ENCODE data around the gene NCOA1.

Gene NCOA1

DNA sequence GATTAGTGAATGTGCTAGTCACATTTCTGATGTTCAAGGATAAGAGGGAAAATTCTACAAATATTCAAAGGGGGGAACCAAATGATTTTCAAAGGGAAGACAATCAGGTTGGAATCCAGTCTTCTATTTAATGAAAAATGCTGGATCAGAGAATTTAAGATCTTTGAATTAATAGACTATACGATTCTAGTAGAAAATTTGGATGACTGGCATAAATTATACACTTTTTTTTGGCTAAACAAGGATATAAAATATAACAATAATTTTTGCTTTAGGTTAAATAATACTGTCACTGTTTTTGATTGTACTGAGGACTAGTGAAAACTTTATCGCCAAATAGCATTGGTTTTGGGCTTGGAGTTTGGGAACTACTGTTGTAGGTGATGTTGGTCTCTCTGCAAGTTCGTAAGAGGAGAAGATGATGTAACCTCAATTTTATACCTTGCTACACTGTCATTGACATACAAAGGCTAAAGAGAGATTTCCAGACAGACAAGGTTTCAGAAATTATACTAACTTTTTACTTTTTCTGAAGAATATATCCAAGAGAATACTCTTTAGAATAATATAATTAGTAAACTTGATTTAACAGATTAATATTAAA, 51.3 kb downstream of the NCOA1 start:
- Histone ChIP-seq H3K36me3 (ENCODE audit: control insufficient read depth in 2 of 2, insufficient read depth in 1 of 2, low read length in 2 of 2) (no peaks in the 10 kb centered on the region), H3K4me1 (ENCODE audit: control insufficient read depth, insufficient read depth, low read length) (peaks cover 7% of the 10 kb centered on the region), H3K4me3 (ENCODE audit: low read depth, low read length) (no peak overlapping the region), H3K9me3 (ENCODE audit: control insufficient read depth, insufficient read depth, low read depth, low read length) (no peaks in the 10 kb centered on the region), H3K27ac (ENCODE audit: extremely low read depth, low read depth, low read length) (no peak overlapping the region)
- CTCF ChIA-PET = interaction anchor here (0.6 to 1.0 kb wide), 4 partner anchors 12 to 230 kb away, joined by 3 read pairs; no protein-coding TSS in a partner anchor
- no peak for TF ChIP-seq ZNF785 (tag by site-specific recombination; IDR thresholded peaks at IDR 0.05)
- TF ChIP-seq REPIN1 (tag by site-specific recombination; IDR thresholded peaks at IDR 0.05; ENCODE audit: low read depth) = no peak
- no peak for TF ChIP-seq ZNF473 (tag by site-specific recombination; IDR thresholded peaks at IDR 0.05)
- no peak for TF ChIP-seq SETDB1 (IDR thresholded peaks at IDR 0.05; ENCODE audit: insufficient read length, low read length)
- TF ChIP-seq, protein P1, sequence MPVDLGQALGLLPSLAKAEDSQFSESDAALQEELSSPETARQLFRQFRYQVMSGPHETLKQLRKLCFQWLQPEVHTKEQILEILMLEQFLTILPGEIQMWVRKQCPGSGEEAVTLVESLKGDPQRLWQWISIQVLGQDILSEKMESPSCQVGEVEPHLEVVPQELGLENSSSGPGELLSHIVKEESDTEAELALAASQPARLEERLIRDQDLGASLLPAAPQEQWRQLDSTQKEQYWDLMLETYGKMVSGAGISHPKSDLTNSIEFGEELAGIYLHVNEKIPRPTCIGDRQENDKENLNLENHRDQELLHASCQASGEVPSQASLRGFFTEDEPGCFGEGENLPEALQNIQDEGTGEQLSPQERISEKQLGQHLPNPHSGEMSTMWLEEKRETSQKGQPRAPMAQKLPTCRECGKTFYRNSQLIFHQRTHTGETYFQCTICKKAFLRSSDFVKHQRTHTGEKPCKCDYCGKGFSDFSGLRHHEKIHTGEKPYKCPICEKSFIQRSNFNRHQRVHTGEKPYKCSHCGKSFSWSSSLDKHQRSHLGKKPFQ (tag by site-specific recombination; IDR thresholded peaks at IDR 0.05) = no peak
- TF ChIP-seq ZNF660 (tag by site-specific recombination; IDR thresholded peaks at IDR 0.05) = no peak
- TF ChIP-seq ZNF37A (tag by site-specific recombination; IDR thresholded peaks at IDR 0.05) = no peak
- POLR2A ChIA-PET = no interaction called here

GRCh38 chr2:24543252-24543651, 52.2 kb downstream of the NCOA1 start:
- Histone ChIP-seq H3K4me1 (ENCODE audit: control insufficient read depth, insufficient read depth, low read length) (peaks cover 7% of the 10 kb centered on the region), H3K9me3 (ENCODE audit: control insufficient read depth, insufficient read depth, low read depth, low read length) (no peaks in the 10 kb centered on the region), H3K36me3 (ENCODE audit: control insufficient read depth in 2 of 2, insufficient read depth in 1 of 2, low read length in 2 of 2) (no peaks in the 10 kb centered on the region), H3K27ac (ENCODE audit: extremely low read depth, low read depth, low read length) (no peak overlapping the region), H3K4me3 (ENCODE audit: low read depth, low read length) (no peak overlapping the region)
- CTCF ChIA-PET = interaction anchor here (0.6 to 1.0 kb wide), 2 partner anchors 13 to 779 kb away, joined by 3 to 4 read pairs; no protein-coding TSS in a partner anchor
- TF ChIP-seq ZNF394 (tag by site-specific recombination; IDR thresholded peaks at IDR 0.05; ENCODE audit: borderline replicate concordance) (no peak), KLF7 (tag by site-specific recombination; IDR thresholded peaks at IDR 0.05; ENCODE audit: borderline replicate concordance) (no peak)
- POLR2A ChIA-PET = no interaction called here

DNA sequence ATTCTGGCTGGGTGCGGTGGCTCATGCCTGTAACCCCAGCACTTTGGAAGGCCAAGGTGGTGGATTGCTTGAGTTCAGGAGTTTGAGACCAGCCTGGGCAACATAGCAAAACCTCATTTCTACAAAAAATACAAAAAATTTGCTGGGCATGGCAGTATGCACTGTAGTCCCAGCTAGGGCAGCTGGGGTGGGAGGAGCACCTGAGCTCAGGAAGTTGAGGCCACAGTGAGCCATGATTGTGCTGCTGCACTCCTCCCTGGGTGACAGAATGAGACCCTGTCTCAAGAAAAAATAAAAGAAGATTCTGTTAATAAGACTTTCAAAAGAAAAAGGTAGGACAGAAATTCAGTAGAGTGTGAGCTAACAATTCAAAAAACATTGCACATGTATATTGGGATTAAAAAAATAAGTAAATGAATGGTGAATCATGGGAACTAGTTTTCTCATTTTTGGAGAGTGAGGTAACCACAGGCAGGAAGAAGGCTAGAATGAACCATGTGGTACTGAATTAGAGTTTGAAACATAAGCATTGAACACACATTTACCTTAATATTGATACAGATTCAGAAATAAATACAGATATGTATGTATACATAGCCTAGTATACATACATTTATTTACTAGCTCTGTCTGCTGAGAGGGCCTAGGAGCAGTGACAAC, 53.5 kb downstream of the NCOA1 start:
- TF ChIP-seq ZNF530 (tag by site-specific recombination; IDR thresholded peaks at IDR 0.05; ENCODE audit: low read depth) = no peak
- TF ChIP-seq OVOL3 (tag by site-specific recombination; IDR thresholded peaks at IDR 0.05) = no peak
- no peak for TF ChIP-seq ZNF362 (tag by site-specific recombination; IDR thresholded peaks at IDR 0.05)
- TF ChIP-seq ZNF660 (tag by site-specific recombination; IDR thresholded peaks at IDR 0.05) = no peak
- TF ChIP-seq KLF16 (tag by site-specific recombination; IDR thresholded peaks at IDR 0.05) = no peak
- no peak for TF ChIP-seq ZNF366 (tag by site-specific recombination; conservative IDR thresholded peaks at IDR 0.05)
- TF ChIP-seq ZNF704 (tag by site-specific recombination; IDR thresholded peaks at IDR 0.05) = no peak
- no peak for TF ChIP-seq ZNF311 (tag by site-specific recombination; IDR thresholded peaks at IDR 0.05; ENCODE audit: borderline replicate concordance)
- TF ChIP-seq ZNF48 (tag by site-specific recombination; IDR thresholded peaks at IDR 0.05) = no peak

More for the DNA sequence above, 53.5 kb downstream of the NCOA1 start:
- Histone ChIP-seq H3K4me3 (ENCODE audit: low read depth, low read length) (no peak overlapping the region), H3K9me3 (ENCODE audit: control insufficient read depth, insufficient read depth, low read depth, low read length) (no peaks in the 10 kb centered on the region), H3K4me1 (ENCODE audit: control insufficient read depth, insufficient read depth, low read length) (peaks cover 3% of the 10 kb centered on the region), H3K36me3 (ENCODE audit: control insufficient read depth in 2 of 2, insufficient read depth in 1 of 2, low read length in 2 of 2) (no peaks in the 10 kb centered on the region), H3K27ac (ENCODE audit: extremely low read depth, low read depth, low read length) (no peak overlapping the region)
- ChIA-PET CTCF (no interaction called here), POLR2A (interaction anchor here (0.5 kb wide), 1 partner anchor 17 kb away, joined by 4 read pairs; no protein-coding TSS in a partner anchor)
